Tibial artery (tissue), 4 donors: Measurements from ENCODE around the gene DNAH17.

Experiments
- DNase-seq, 2 donors: peaks; one replicate each; pipeline ENCODE4 v3.0.0-alpha.2; 2019
- H3K27ac ChIP-seq, 2 donors: fragments of 200-600 bp; sonication (generic) in 1 of 2; 1 replicate in 1 of 2; 2 replicates in 1 of 2; pipeline ENCODE4 v1.5.1; 2018 to 2019; ENCODE audit warnings: mild to moderate bottlenecking in 1 of 2
- H3K27me3 ChIP-seq, 2 donors: fragments of 200-600 bp; sonication (generic) in 1 of 2; one replicate each; pipeline versions ENCODE4 v1.5.1 to v1.6.0; 2016 to 2019
- H3K36me3 ChIP-seq, 3 donors: fragments of 200-600 bp; sonication (generic) in 2 of 3; one replicate each; pipeline ENCODE4 v1.5.1; 2016 to 2019; ENCODE audit warnings: mild to moderate bottlenecking in 2 of 3
- H3K4me1 ChIP-seq, 4 donors: fragments of 200-600 bp; sonication (generic) in 2 of 4; 1 replicate in 3 of 4; 2 replicates in 1 of 4; pipeline ENCODE4 v1.5.1; 2016 to 2019
- H3K4me3 ChIP-seq, 2 donors: fragments of 200-600 bp; sonication (generic) in 1 of 2; 1 replicate in 1 of 2; 2 replicates in 1 of 2; pipeline ENCODE4 v1.5.1; 2018 to 2019; ENCODE audit warnings: mild to moderate bottlenecking in 2 of 2
- H3K9me3 ChIP-seq, 3 donors: fragments of 200-600 bp; sonication (generic) in 1 of 3; one replicate each; pipeline ENCODE4 v1.5.1; 2016 to 2019
- CTCF ChIP-seq, 2 experiments: fragments of 200-600 bp in 1 of 2; fragments of 450-650 bp in 1 of 2; IDR thresholded peaks; one replicate each; pipeline ENCODE4 v1.5.1; 2017 to 2019; ENCODE audit warnings: antibody characterized with exemption in 2 of 2, mild to moderate bottlenecking in 1 of 2, moderate library complexity in 1 of 2
- intact Hi-C: fragments of 100-400 bp; cut with DNase I; formaldehyde crosslinking; loops from one replicate; pipeline ENCODE4 v1.15.0; 2023; ENCODE audit warnings: low total_unique reads

The DNAH17 gene

GRCh38 chr17:78577296-78577695, at the start of gene DNAH17:
Gene DNAH17, minus strand, starts transcription at chr17:78577396. Its CDS starts 2,339 bp downstream, at chr17:78575057.
- TF ChIP-seq CTCF (IDR thresholded peaks at IDR 0.05), result no peak
- Histone ChIP-seq H3K36me3 (no peaks in the 10 kb centered on the region), H3K27ac (no peak within 1 kb of the TSS), H3K27me3 (peaks cover 0 to 2% of the 10 kb centered on the region in 2 donors), H3K9me3 (no peaks in the 10 kb centered on the region), H3K4me1 (no peaks in the 10 kb centered on the region), H3K4me3 (no peak within 1 kb of the TSS)
- intact Hi-C loops, result no loop called here
- DNase-seq, result no peak

- TF ChIP-seq CTCF (IDR thresholded peaks at IDR 0.05), result no peak
- no peaks in the 10 kb centered on the region for H3K9me3 ChIP-seq
- no peaks in the 10 kb centered on the region for H3K27me3 ChIP-seq
- no peaks in the 10 kb centered on the region for H3K4me1 ChIP-seq
- H3K4me3 ChIP-seq, result no peak overlapping the region
- intact Hi-C loops, result no loop called here
- H3K27ac ChIP-seq, result no peak overlapping the region
- no peak for DNase-seq
- no peaks in the 10 kb centered on the region for H3K36me3 ChIP-seq
Measured at GRCh38 chr17:78624324-78625151, 47.3 kb upstream of the DNAH17 start.

GRCh38 chr17:78623541-78623940, 46.3 kb upstream of the DNAH17 start:
- Histone ChIP-seq H3K4me1 (peaks cover 0 to 3% (median under 1%) of the 10 kb centered on the region in 4 donors), H3K27ac (no peak overlapping the region), H3K36me3 (no peaks in the 10 kb centered on the region), H3K27me3 (no peaks in the 10 kb centered on the region), H3K4me3 (no peak overlapping the region), H3K9me3 (no peaks in the 10 kb centered on the region)
- TF ChIP-seq CTCF (IDR thresholded peaks at IDR 0.05), result no peak
- DNase-seq, result no peak
- intact Hi-C loops, result no loop called here

GRCh38 chr17:78622491-78623265, 45.5 kb upstream of the DNAH17 start:
- Histone ChIP-seq H3K4me3 (no peak overlapping the region), H3K9me3 (no peaks in the 10 kb centered on the region), H3K27me3 (no peaks in the 10 kb centered on the region), H3K27ac (no peak overlapping the region), H3K4me1 (peaks cover 0 to 11% (median 5%) of the 10 kb centered on the region in 4 donors), H3K36me3 (no peaks in the 10 kb centered on the region)
- no peak for DNase-seq
- intact Hi-C loops, result no loop called here
- no peak for TF ChIP-seq CTCF (IDR thresholded peaks at IDR 0.05)

GRCh38 chr17:78621720-78622490, 44.7 kb upstream of the DNAH17 start:
- DNase-seq, result no peak
- H3K27ac ChIP-seq, result no peak overlapping the region
- intact Hi-C loops, result no loop called here
- H3K36me3 ChIP-seq, result no peaks in the 10 kb centered on the region
- no peak overlapping the region for H3K4me3 ChIP-seq
- no peak for TF ChIP-seq CTCF (IDR thresholded peaks at IDR 0.05)
- H3K4me1 ChIP-seq, result peaks cover 0 to 18% (median 12%) of the 10 kb centered on the region in 4 donors
- no peaks in the 10 kb centered on the region for H3K27me3 ChIP-seq
- no peaks in the 10 kb centered on the region for H3K9me3 ChIP-seq
